GM18861 (cell line): ENCODE measurements around the gene DLGAP1.

Experiments used
- ATAC-seq: cut with Tn5 transposase; IDR thresholded peaks from one replicate; pipeline ENCODE4 v1.9.1; 2021; ENCODE audit not compliant: unreplicated experiment

DLGAP1 gene

DNA sequence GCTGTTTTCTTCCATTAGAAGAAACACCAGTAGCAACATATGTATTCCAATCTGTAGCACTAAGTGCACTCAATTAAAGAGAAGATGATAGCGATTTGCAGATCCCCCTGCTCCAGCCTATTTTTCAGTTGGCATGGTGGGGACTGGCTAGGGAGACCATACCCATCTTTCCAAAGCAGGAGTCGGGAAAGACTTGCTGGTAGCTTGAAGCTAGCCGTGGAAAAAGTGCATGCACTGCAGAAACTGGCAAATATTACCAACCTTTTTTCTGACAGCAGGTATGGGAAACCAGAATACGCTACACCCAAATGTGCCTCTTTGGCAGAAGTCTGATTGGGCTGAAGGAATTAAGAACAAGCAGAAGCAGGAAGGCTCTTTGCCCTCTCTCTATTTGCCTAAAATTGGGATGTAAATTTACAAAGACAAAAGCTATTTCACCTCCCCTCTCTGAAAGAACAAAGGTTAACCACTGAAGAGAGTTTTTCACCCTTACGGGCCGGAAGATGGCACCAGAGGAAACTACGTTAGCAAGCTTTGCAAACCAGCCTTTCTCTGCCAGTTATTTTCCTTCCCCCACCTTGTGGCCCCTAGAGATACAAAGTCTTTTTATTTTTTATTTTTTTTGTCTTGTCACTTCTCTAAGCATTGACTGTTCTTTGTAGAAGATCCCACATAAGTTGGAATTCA is 273.1 kb downstream of the DLGAP1 start:
- ATAC-seq, result no peak

DNA sequence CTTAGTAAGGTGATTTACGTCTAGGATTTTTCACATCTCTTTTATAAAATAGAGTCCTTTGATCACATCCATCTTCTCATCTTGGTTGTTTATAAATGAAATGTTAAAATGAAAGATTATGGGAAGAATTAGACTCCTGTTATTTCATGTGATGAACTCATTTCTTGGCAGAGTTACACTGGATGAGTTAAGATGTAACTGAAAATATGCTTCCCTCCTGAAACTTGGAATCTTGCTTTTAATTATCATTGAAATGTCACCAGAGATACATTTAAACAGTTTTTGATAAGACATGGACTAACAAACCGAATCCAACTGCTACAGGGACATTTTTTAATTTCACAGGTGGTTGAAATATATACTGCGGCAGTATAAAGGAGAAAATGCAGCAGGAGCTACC is 274.0 kb downstream of the DLGAP1 start:
- ATAC-seq, result no peak

- no peak for ATAC-seq
Measured at GRCh38 chr18:4172196-4173100, 282.7 kb downstream of the DLGAP1 start.

DNA sequence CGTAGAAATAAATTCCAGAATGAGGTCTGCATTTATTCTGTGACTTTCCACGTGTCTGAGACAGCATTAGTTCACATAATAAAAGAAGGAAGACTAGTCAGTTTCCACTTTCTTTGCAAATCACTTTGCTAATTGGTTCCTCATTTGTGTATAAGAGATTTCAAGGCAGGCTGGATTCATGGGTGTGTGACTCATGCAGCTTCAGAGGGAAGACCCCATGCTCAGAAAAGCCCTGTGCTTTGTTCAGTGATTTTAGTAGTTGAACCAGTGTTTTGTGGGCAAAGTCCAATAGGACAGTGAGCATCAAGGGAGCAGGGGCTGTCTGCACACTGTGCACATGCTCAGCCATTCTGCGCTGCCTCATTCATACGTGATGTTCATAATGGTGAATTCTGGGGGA is 297.8 kb downstream of the DLGAP1 start:
- ATAC-seq, result no peak

- no peak for ATAC-seq
Measured at GRCh38 chr18:4146797-4147196, 308.3 kb downstream of the DLGAP1 start.

DNA sequence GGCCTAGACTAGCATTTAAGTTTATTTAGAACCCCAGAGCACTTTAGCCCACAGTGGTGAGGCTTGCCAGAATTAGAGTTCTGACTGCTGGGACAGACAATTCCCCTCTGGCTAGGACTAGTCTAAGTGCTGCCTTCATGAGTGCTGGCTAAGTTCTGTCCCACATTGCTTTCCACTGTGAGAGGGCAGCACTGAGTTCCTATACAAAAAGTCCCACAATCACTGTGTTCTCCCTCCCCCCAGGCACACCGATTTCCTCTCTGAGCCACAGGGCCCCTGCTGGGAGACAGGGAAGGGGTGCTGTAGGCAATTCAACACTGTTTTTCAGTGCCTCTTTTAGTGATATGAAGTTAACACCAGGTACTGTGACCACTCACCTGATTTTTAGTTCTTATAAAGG is 310.9 kb downstream of the DLGAP1 start:
- ATAC-seq, result no peak

DNA sequence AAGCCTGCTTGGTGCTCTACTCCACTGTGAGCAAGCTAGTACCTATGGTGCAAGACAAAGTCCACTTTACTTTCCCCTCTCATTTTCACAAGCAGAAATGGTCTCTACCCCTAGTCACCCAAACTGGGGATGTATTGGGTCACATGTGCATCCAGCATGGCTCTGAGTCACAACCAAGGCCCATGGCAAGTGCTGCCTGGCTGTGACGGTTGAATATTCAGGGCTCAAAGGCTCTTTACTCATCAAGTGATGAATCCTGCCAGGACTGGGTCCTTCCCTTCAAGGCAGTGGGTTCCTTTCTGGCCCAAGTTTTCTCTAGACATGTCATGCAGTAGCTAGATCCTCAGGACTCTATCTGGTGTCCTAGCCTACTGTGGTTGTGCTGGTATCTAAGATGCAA is 311.5 kb downstream of the DLGAP1 start:
- ATAC-seq, result no peak

DNA sequence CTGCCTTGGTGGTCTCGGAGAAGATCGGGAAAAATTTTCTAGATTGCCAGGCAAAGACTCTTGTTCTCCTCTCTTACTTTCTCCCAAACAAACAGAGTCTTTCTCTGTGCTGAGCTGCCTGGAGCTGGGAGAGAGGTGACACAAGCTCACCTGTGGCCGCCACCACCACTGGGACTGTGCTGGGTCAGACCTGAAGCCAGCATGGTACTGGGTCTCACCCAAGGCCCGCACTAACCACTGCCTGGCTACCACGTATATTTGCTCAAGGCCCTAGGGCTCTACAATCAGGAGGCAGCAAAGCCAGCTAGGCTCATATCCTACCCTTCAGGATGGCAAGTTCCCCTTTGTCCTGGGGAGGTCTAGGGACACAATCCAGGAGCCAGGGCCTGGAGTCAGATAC is 312.2 kb downstream of the DLGAP1 start:
- no peak for ATAC-seq

DNA sequence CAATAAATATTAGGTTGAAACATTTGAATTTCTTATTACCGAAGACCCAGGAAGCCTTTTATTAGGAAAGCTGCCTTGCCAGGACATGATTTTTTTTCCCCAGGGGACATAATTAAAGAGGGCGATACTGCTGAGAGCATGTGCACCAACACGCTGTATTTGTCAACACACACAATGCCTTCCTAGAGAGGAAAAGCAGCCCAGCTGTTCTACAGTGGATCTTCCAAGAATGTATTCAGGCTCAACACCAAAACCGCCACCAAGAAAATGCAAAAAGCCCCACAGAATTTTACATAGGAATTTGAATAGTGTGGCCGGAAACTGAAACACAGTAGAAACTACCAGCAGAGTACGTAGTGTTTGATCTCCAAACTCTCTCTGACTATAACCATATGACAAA is 320.4 kb downstream of the DLGAP1 start:
- ATAC-seq, result no peak

- no peak for ATAC-seq
Measured at GRCh38 chr18:4130734-4131719, 324.1 kb downstream of the DLGAP1 start.

DNA sequence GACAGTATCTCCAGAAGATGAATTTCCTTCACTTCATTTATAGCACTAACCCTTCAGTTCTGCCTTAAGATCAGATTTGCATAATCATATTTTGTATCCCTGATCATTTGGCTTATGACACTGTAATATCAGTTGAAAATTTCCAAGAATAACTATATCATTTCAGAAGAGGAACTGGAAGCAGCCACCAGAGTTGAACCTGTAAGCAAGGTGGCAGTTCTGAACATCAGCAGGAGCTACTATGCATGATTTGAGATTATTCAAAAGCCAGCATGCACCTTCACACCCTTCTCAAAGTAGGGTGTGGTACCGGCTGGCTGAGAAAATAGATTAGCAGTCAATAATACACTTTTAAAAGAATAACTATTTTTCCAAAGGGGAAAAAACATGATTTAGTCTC is 328.2 kb downstream of the DLGAP1 start:
- ATAC-seq, result no peak

GRCh38 chr18:4125627-4126230 is 329.4 kb downstream of the DLGAP1 start:
- ATAC-seq, result no peak

DNA sequence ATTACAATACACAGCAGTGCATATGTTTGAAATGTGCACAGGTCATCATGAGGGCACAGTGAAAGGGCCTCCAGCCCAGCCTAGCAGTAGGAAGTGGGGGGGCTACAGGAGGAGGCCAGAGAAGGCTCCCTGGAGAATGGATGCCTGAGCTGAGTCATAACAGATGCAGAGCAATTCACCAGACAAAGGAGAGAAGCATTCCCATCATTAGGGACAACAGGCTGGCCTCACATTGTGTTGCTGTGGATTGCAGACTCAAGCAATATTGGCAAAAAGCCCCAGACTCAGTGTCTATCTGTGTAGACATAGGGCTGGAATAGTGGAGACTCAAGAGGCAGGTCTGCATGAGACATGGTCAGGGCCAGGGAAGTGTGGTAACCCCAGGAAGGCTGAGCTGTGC is 329.9 kb downstream of the DLGAP1 start:
- ATAC-seq, result no peak

DNA sequence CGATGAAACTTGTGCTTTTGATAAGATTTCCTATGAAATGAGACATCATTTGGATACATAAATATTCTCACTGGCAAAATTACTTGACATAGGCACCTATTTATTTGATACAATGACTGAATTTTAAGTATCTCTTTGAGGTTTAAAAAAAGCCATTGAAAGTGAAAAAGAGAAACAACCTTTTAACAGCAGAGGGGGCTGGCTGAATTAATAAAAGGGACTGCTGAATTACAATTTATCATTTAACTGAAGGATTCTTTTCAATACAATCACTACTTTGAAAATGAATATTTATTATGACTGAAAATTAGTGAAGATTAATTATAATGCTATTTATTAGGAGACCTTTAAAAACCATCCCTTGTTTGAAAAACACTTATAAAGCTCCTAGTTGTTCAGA is 335.3 kb downstream of the DLGAP1 start:
- no peak for ATAC-seq

- no peak for ATAC-seq
Measured at GRCh38 chr18:4119127-4119648, 335.9 kb downstream of the DLGAP1 start.

DNA sequence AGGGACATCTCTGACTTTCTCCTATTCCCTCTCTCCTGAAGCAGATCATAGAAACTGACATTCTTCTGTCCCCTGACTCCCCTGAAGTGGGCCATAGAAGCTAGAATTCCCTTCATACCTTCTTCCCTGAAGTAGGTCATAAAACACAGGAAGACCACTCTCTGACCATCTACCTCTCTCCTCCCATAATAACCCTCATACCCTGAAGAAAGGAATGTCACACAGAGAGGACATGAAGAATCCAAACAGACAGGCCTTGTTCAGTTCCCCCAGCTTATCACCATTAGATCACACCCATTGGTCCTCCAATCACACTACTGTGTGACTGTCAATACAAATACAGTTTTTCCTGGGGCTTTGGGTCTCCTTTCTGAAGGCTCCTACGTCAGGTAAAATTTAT is 347.1 kb downstream of the DLGAP1 start:
- no peak for ATAC-seq

DNA sequence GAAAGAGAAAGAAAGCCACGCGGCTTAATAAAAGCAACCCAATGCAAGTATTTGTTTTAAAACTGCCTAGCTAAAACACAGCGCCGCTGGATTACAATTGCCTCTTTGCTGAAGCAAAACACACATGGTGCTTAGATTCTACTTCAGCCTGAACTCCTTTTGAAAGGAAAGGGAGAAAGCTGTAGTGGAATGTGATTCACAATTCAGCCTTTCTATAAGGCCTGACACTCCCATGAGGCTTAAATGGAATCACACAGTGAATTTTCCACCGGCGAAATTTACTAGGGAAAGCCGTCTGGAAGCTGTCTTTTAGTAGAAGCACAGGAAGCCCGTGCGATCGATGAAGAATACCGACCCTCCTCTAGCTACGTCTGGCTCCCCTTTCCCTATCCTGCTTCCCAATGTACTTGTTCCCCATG is 348.0 kb downstream of the DLGAP1 start:
- ATAC-seq, result no peak

DNA sequence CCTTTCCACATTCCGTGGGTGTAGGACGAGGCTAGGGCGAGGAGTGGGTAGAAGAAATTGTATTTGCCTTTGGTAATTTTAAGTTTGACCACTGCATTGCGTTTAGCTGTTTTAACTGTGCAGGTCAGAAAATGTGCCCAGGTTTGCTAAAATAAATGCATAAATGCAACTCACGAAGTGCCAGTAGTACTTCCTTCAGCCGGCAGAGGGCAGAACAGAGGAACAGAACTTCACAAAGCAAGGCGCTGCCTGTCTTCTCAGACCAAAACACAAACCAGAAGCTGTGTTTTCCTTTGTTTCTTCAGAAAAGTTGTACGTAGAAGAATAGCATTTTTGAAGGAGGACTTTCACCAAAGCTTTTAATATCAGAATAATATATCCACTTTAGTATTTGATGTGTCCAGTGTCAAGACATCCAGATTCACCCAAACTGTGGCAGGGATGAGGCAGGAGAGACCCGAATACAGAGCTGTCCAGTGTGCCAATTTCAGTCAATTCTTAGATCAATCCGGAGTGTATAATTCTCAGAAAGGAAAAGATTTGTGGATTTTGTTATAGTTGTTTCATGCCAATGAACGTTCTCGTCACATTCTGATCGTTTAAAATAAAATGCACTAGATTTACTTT is 348.6 kb downstream of the DLGAP1 start:
- ATAC-seq, result no peak

GRCh38 chr18:4102901-4103300 is 352.2 kb downstream of the DLGAP1 start:
- no peak for ATAC-seq

DNA sequence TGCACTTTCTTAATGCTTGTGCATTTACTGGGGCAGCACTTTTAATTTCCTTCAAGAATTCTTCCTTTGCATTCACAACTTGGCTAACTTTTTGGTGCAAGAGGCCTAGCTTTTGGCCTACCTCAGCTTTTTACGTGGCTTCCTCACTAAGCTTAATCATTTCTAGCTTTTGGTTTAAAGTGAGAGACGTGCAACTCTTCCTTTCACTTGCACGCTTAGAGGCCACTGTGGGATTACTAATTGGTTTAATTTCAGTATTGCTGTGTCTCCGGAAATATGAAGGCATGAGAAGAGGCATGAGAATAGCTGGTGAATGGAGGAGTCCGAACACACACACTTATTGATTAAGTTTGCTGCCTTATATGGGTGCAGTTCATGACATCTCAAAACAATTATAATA is 354.1 kb downstream of the DLGAP1 start:
- ATAC-seq, result no peak
